ENCODE data around the gene NR6A1. TPM values are rescaled to one million over a fixed set of nuclear protein-coding genes. Genes with fewer than 3 reads are reported as not detected.

Gene NR6A1
- total and polyA plus RNA-seq, 2 of the 13 experiments (the other 11 are each of a cell fraction or from before 2014, with no cell fraction given), result 28.1 to 31.5 TPM

- Histone ChIP-seq H4K20me1 (ENCODE audit: insufficient read depth, low read length) (peaks cover 10% of the 10 kb centered on the region; the same call in 1 of the 2 replicates), H3K9me3 (ENCODE audit: low read length) (no peaks in the 10 kb centered on the region), H2AFZ (ENCODE audit: low read length) (no peak overlapping the region), H3K9ac (ENCODE audit: insufficient read depth, low read depth, low read length) (no peak overlapping the region), H3K27me3 (ENCODE audit: control insufficient read depth in 1 of 2, insufficient read depth in 2 of 2, low read length in 2 of 2) (no peaks in the 10 kb centered on the region; a peak in 1 of 5 replicates), H3K4me2 (ENCODE audit: low read depth, low read length) (peak overlapping the region; percentile 37), H3K4me3 (replicated peaks in 1 of 3; ENCODE audit: insufficient read depth in 1 of 3, low read depth in 2 of 3, low read length in 3 of 3) (no peak overlapping the region), H3K27ac (ENCODE audit: extremely low read length, insufficient read depth, low read length) (peak overlapping the region; percentile 35), H3K4me1 (ENCODE audit: insufficient read depth, low read length) (peaks cover 90% of the 10 kb centered on the region), H3K79me2 (ENCODE audit: insufficient read depth, low read length) (peaks cover 88% of the 10 kb centered on the region), H3K36me3 (replicated peaks in 1 of 2; ENCODE audit: control insufficient read depth in 1 of 2, insufficient read depth in 2 of 2, low read length in 2 of 2) (no peaks in the 10 kb centered on the region)
- ATAC-seq (no peak), DNase-seq (ENCODE audit: low spot score) (no peak), FAIRE-seq (no peak)
- ChIA-PET POLR2A (no interaction called here), CTCF (ENCODE audit: low intra/inter-chr PET ratio, low total read pairs) (no interaction called here)
- in situ Hi-C loops (cut with HindIII; ENCODE audit: extremely low pct_ligation_motif_present, low pct_unique_long_range_greater_than_20kb) (loop anchor here (5.0 kb wide), 1 partner anchor 35 kb away; no protein-coding TSS in a partner anchor), intact Hi-C loops (cut with micrococcal nuclease; ENCODE audit: unreplicated experiment) (loop anchor here (5.0 kb wide), 1 partner anchor 205 kb away; no protein-coding TSS in a partner anchor)
- TF ChIP-seq ZBED4 (CRISPR knock-in tag; IDR thresholded peaks at IDR 0.05; ENCODE audit: borderline replicate concordance) (no peak), CBX1 (IDR thresholded peaks at IDR 0.05; ENCODE audit: low read depth) (no peak), NFKBIZ (CRISPR knock-in tag; IDR thresholded peaks at IDR 0.05) (no peak), TEF (CRISPR knock-in tag; IDR thresholded peaks at IDR 0.05) (no peak), PCBP1 (IDR thresholded peaks at IDR 0.05; ENCODE audit: borderline replicate concordance, low read depth, low read length) (no peak), ZNF749 (CRISPR knock-in tag; IDR thresholded peaks at IDR 0.05; ENCODE audit: borderline replicate concordance) (no peak), NRL (CRISPR knock-in tag; IDR thresholded peaks at IDR 0.05; ENCODE audit: borderline replicate concordance) (no peak), ZNF639 (CRISPR knock-in tag; conservative IDR thresholded peaks at IDR 0.05) (no peak), FOXA3 (CRISPR knock-in tag; IDR thresholded peaks at IDR 0.05) (no peak)
- TF ChIP-seq, protein P1, sequence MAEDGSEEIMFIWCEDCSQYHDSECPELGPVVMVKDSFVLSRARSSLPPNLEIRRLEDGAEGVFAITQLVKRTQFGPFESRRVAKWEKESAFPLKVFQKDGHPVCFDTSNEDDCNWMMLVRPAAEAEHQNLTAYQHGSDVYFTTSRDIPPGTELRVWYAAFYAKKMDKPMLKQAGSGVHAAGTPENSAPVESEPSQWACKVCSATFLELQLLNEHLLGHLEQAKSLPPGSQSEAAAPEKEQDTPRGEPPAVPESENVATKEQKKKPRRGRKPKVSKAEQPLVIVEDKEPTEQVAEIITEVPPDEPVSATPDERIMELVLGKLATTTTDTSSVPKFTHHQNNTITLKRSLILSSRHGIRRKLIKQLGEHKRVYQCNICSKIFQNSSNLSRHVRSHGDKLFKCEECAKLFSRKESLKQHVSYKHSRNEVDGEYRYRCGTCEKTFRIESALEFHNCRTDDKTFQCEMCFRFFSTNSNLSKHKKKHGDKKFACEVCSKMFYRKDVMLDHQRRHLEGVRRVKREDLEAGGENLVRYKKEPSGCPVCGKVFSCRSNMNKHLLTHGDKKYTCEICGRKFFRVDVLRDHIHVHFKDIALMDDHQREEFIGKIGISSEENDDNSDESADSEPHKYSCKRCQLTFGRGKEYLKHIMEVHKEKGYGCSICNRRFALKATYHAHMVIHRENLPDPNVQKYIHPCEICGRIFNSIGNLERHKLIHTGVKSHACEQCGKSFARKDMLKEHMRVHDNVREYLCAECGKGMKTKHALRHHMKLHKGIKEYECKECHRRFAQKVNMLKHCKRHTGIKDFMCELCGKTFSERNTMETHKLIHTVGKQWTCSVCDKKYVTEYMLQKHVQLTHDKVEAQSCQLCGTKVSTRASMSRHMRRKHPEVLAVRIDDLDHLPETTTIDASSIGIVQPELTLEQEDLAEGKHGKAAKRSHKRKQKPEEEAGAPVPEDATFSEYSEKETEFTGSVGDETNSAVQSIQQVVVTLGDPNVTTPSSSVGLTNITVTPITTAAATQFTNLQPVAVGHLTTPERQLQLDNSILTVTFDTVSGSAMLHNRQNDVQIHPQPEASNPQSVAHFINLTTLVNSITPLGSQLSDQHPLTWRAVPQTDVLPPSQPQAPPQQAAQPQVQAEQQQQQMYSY (CRISPR knock-in tag; IDR thresholded peaks at IDR 0.05), result no peak
- TF ChIP-seq, protein P2, sequence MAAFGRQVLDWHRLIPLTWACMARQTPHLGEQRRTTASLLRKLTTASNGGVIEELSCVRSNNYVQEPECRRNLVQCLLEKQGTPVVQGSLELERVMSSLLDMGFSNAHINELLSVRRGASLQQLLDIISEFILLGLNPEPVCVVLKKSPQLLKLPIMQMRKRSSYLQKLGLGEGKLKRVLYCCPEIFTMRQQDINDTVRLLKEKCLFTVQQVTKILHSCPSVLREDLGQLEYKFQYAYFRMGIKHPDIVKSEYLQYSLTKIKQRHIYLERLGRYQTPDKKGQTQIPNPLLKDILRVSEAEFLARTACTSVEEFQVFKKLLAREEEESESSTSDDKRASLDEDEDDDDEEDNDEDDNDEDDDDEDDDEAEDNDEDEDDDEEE (CRISPR knock-in tag; IDR thresholded peaks at IDR 0.05), result no peak
- TF ChIP-seq, protein P3, sequence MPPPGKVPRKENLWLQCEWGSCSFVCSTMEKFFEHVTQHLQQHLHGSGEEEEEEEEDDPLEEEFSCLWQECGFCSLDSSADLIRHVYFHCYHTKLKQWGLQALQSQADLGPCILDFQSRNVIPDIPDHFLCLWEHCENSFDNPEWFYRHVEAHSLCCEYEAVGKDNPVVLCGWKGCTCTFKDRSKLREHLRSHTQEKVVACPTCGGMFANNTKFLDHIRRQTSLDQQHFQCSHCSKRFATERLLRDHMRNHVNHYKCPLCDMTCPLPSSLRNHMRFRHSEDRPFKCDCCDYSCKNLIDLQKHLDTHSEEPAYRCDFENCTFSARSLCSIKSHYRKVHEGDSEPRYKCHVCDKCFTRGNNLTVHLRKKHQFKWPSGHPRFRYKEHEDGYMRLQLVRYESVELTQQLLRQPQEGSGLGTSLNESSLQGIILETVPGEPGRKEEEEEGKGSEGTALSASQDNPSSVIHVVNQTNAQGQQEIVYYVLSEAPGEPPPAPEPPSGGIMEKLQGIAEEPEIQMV (CRISPR knock-in tag; IDR thresholded peaks at IDR 0.05; ENCODE audit: low read depth), result no peak
- WGBS (ENCODE audit: low lambda C conversion rate), result 46% methylated on average over 6 of the region's 6 CpGs
- BruUV-seq (replicated peaks), result no TSS peak
Observed at GRCh38 chr9:124757616-124758015, 13.5 kb downstream of the NR6A1 start.
